ENCODE measurements around the gene PRSS33. TPM values are rescaled to one million over a fixed set of nuclear protein-coding genes. Genes with fewer than 3 reads are reported as not detected.

The PRSS33 gene
- total and polyA plus RNA-seq, 2 of the 8 experiments (the other 6 are each of a cell fraction or from before 2014, with no cell fraction given), result 0.09 TPM; not detected in 1

GRCh38 chr16:2822496-2822895 lies 35.1 kb upstream of the PRSS33 start:
- Histone ChIP-seq H3K18ac (ENCODE audit: extremely low read depth, low read length) (no peak overlapping the region), H3K79me2 (ENCODE audit: control insufficient read depth in 1 of 2, insufficient read depth in 2 of 2, low read length in 2 of 2) (no peaks in the 10 kb centered on the region), H2AFZ (ENCODE audit: low read length) (no peak overlapping the region), H3K4ac (replicated peaks; ENCODE audit: insufficient read length, low read depth, low read length) (no peak overlapping the region), H4K20me1 (replicated peaks in 1 of 2; ENCODE audit: control insufficient read depth in 1 of 2, insufficient read depth in 2 of 2, low read length in 2 of 2) (no peaks in the 10 kb centered on the region), H2BK12ac (ENCODE audit: low read depth, low read length) (no peak overlapping the region), H3K14ac (ENCODE audit: insufficient read length) (no peak overlapping the region), H3K27me3 (replicated peaks in 1 of 4; ENCODE audit: control insufficient read depth in 3 of 4, extremely low read depth in 1 of 4, insufficient read depth in 3 of 4, low read length in 3 of 4) (no peaks in the 10 kb centered on the region), H3K56ac (replicated peaks; ENCODE audit: insufficient read length, low read depth, low read length) (no peak overlapping the region), H2AK5ac (ENCODE audit: low read depth, low read length) (no peak overlapping the region), H3K4me2 (ENCODE audit: insufficient read depth in 1 of 2, low read depth in 2 of 2, low read length in 2 of 2) (no peak overlapping the region), H3K36me3 (ENCODE audit: control insufficient read depth in 2 of 4, insufficient read depth in 4 of 4, low read length in 3 of 4) (no peaks in the 10 kb centered on the region), H2BK5ac (ENCODE audit: low read depth, low read length) (no peak overlapping the region), H4K5ac (ENCODE audit: insufficient read length, low read depth, low read length) (no peak overlapping the region), H3K23me2 (ENCODE audit: low read depth, low read length) (no peaks in the 10 kb centered on the region), H4K8ac (ENCODE audit: extremely low read depth, insufficient read depth, low read length) (no peak overlapping the region), H3K23ac (ENCODE audit: insufficient read length) (no peak overlapping the region), H4K91ac (replicated peaks; ENCODE audit: insufficient read length, low read length) (no peak overlapping the region), H2BK15ac (ENCODE audit: low read length) (no peak overlapping the region), H3K9ac (replicated peaks in 1 of 4; ENCODE audit: extremely low read depth in 1 of 4, low read depth in 3 of 4, low read length in 3 of 4) (no peak overlapping the region; a peak in 1 of 7 replicates), H3K4me3 (ENCODE audit: extremely low read depth in 1 of 4, insufficient read depth in 2 of 4, low read depth in 3 of 4, low read length in 4 of 4) (no peak overlapping the region), H2BK20ac (ENCODE audit: low read length) (no peak overlapping the region), H3K79me1 (ENCODE audit: low read depth, low read length) (no peaks in the 10 kb centered on the region), H3K4me1 (replicated peaks in 1 of 4; ENCODE audit: control insufficient read depth in 3 of 4, insufficient read depth in 4 of 4, low read length in 3 of 4) (peaks cover 0 to 3% (median 0%) of the 10 kb centered on the region in 4 experiments; a peak in 1 of 7 replicates), H3K9me3 (ENCODE audit: insufficient read depth in 2 of 2, low read depth in 1 of 2, low read length in 1 of 2) (no peaks in the 10 kb centered on the region), H2BK120ac (replicated peaks; ENCODE audit: low read depth, low read length) (no peak overlapping the region), H3K27ac (ENCODE audit: low read depth, low read length) (no peak overlapping the region)
- CTCF ChIA-PET (ENCODE audit: partially characterized antibody), result interaction anchor here (1.1 to 3.9 kb wide), 12 partner anchors 9 to 122 kb away, joined by 3 to 22 read pairs (median 4); partner anchors contain the start of gene PRSS41
- DNase-seq (ENCODE audit: low read depth in 1 of 2, low spot score in 2 of 2) (no peak), FAIRE-seq (no peak)
- whole genome bisulfite sequencing, 2 experiments (ENCODE audit: extremely low coverage in 1 of 2, insufficient coverage in 1 of 2, insufficient read length in 1 of 2, insufficient replicate concordance in 2 of 2, low coverage in 1 of 2, low lambda C conversion rate in 2 of 2, missing lambda C conversion rate in 1 of 2), result 86% methylated on average over 4 of the region's 4 CpGs; no CpG with 5 or more reads in 1 of the 2 experiments
- POLR2A ChIA-PET (ENCODE audit: partially characterized antibody), result interaction anchor here (0.7 to 1.4 kb wide), 3 partner anchors 17 to 64 kb away, joined by 3 to 5 read pairs (median 3); no protein-coding TSS in a partner anchor
- TF ChIP-seq PHF8 (conservative IDR thresholded peaks at IDR 0.05; ENCODE audit: low read depth, low read length) (no peak), SUZ12 (IDR thresholded peaks at IDR 0.05; ENCODE audit: low read length) (no peak), SRF (IDR thresholded peaks at IDR 0.05; ENCODE audit: low read depth, low read length) (no peak), E2F6 (IDR thresholded peaks at IDR 0.05) (no peak), SIRT6 (IDR thresholded peaks at IDR 0.05; ENCODE audit: low read length) (no peak), EP300 (IDR thresholded peaks at IDR 0.05; ENCODE audit: borderline replicate concordance in 1 of 2, low read depth in 2 of 2, low read length in 2 of 2) (no peak), CHD2 (IDR thresholded peaks at IDR 0.05; ENCODE audit: low read length) (no peak), POLR2A (IDR thresholded peaks at IDR 0.05; ENCODE audit: control extremely low read depth in 1 of 2, low read depth in 2 of 2, low read length in 2 of 2) (no peak), SIX5 (IDR thresholded peaks at IDR 0.05; ENCODE audit: low read depth, low read length) (no peak), SAP30 (IDR thresholded peaks at IDR 0.05; ENCODE audit: insufficient read depth, insufficient replicate concordance, low read length) (no peak), JUN (IDR thresholded peaks at IDR 0.05; ENCODE audit: low read depth, low read length) (no peak), USF2 (IDR thresholded peaks at IDR 0.05; ENCODE audit: low read length) (no peak), POLR2AphosphoS5 (IDR thresholded peaks at IDR 0.05; ENCODE audit: low read depth, low read length) (no peak)
